Activated T-helper 2 cell treated with anti-CD3 and anti-CD28 coated beads, Interferon-gamma antibody, Interleukin-2, Interleukin-4, amounts not matched to agents 10 μg/mL and 5 μg/mL and 100 μg/mL, durations not matched to agents 14 hours and 24 hours and 36 hours (primary cell): ENCODE data around the gene C19orf81. TPM values are rescaled to one million over a fixed set of nuclear protein-coding genes. Genes with fewer than 3 reads are reported as not detected.
"Not testable (repeated sequence)": the region's sequence is repeated elsewhere in the genome, so short reads cannot be mapped to it uniquely, and the experiment has no call there.

ENCODE experiments used
- DNase-seq: peaks from one replicate; pipeline ENCODE4 v3.0.0; 2021; ENCODE audit warnings: low spot score
- H3K27ac Mint-ChIP-seq: one replicate; pipeline ENCODE4 v1.8.0; 2021; ENCODE audit warnings: mixed read lengths
- H3K27me3 Mint-ChIP-seq: one replicate; pipeline ENCODE4 v1.8.0; 2021; ENCODE audit warnings: low read depth, mixed read lengths
- H3K36me3 Mint-ChIP-seq: one replicate; pipeline ENCODE4 v1.8.0; 2021; ENCODE audit warnings: low read depth, mixed read lengths
- H3K4me1 Mint-ChIP-seq: one replicate; pipeline ENCODE4 v1.8.0; 2021; ENCODE audit warnings: low read depth, mixed read lengths
- H3K4me3 Mint-ChIP-seq: one replicate; pipeline ENCODE4 v1.8.0; 2021; ENCODE audit warnings: low read depth, mild to moderate bottlenecking, moderate library complexity, mixed read lengths
- H3K9me3 Mint-ChIP-seq: one replicate; pipeline ENCODE4 v1.8.0; 2021; ENCODE audit warnings: mixed read lengths
- intact Hi-C: fragments of 100-400 bp; cut with micrococcal nuclease; formaldehyde crosslinking; loops from one replicate; pipeline ENCODE4 v1.15.1; 2023
- total RNA-seq: library from RNA; stranded (reverse); gene quantifications from 2 replicates; pipeline ENCODE4 v1.2.3, GENCODE V29; 2022

Gene C19orf81
- 1.5 TPM in 1 of 2 replicates, not detected in the other for total RNA-seq

GRCh38 chr19:50649433-50650391 lies at the start of gene C19orf81:
C19orf81 (plus strand) TSS chr19:50649445; CDS start chr19:50649445, 0 bp downstream.
- Mint-ChIP-seq H3K36me3 (no peaks in the 10 kb centered on the region), H3K27me3 (peaks cover 6% of the 10 kb centered on the region), H3K4me3 (no peak within 1 kb of the TSS), H3K27ac (no peak within 1 kb of the TSS), H3K9me3 (peaks cover 1% of the 10 kb centered on the region), H3K4me1 (no peaks in the 10 kb centered on the region)
- DNase-seq: no peak
- intact Hi-C loops: no loop called here

GRCh38 chr19:50601407-50602088 lies 47.7 kb upstream of the C19orf81 start:
- H3K27ac Mint-ChIP-seq: no peak overlapping the region
- intact Hi-C loops: no loop called here

GRCh38 chr19:50602089-50602422 lies 47.2 kb upstream of the C19orf81 start:
- intact Hi-C loops: no loop called here
- DNase-seq: no peak
- no peak overlapping the region for H3K4me3 Mint-ChIP-seq
- H3K4me1 Mint-ChIP-seq: peaks cover 2% of the 10 kb centered on the region
- no peaks in the 10 kb centered on the region for H3K36me3 Mint-ChIP-seq
- H3K9me3 Mint-ChIP-seq: peaks cover under 1% of the 10 kb centered on the region
- no peak overlapping the region for H3K27ac Mint-ChIP-seq
- H3K27me3 Mint-ChIP-seq: peaks cover 10% of the 10 kb centered on the region

More at GRCh38 chr19:50601407-50602088, 47.7 kb upstream of the C19orf81 start:
- Mint-ChIP-seq H3K4me3 (no peak overlapping the region), H3K27me3 (peaks cover 10% of the 10 kb centered on the region), H3K4me1 (peaks cover 2% of the 10 kb centered on the region), H3K36me3 (no peaks in the 10 kb centered on the region), H3K9me3 (no peaks in the 10 kb centered on the region)
- no peak for DNase-seq

DNA sequence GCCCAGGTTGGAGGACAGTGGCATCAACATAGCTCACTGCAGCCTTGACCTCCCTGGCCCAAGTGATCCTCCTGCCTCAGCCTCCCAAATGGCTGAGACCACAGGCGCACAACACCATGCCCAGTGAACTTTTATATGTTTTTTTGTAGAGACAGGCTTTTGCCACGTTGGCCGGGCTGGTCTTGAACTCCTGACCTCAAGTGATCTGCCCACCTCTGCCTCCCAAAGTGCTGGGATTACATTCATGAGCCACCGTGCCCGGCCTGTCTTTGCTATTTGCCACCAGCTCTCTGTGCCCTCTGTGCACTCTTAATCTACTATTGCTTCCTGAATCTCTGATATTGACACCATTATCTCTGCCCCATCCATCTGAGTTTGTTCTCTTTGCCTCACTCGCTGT lies 46.7 kb upstream of the C19orf81 start:
- peaks cover 4% of the 10 kb centered on the region for H3K4me1 Mint-ChIP-seq
- H3K9me3 Mint-ChIP-seq: peaks cover 5% of the 10 kb centered on the region
- H3K27me3 Mint-ChIP-seq: peaks cover 10% of the 10 kb centered on the region
- no peak for DNase-seq
- intact Hi-C loops: no loop called here
- H3K4me3 Mint-ChIP-seq: no peak overlapping the region
- no peak overlapping the region for H3K27ac Mint-ChIP-seq
- H3K36me3 Mint-ChIP-seq: no peaks in the 10 kb centered on the region

GRCh38 chr19:50602935-50603334 lies 46.3 kb upstream of the C19orf81 start:
- H3K36me3 Mint-ChIP-seq: no peaks in the 10 kb centered on the region
- H3K4me1 Mint-ChIP-seq: peaks cover 6% of the 10 kb centered on the region
- H3K9me3 Mint-ChIP-seq: peaks cover 8% of the 10 kb centered on the region
- H3K27ac Mint-ChIP-seq: no peak overlapping the region
- DNase-seq: no peak
- H3K27me3 Mint-ChIP-seq: peaks cover 10% of the 10 kb centered on the region
- H3K4me3 Mint-ChIP-seq: no peak overlapping the region
- intact Hi-C loops: no loop called here

DNA sequence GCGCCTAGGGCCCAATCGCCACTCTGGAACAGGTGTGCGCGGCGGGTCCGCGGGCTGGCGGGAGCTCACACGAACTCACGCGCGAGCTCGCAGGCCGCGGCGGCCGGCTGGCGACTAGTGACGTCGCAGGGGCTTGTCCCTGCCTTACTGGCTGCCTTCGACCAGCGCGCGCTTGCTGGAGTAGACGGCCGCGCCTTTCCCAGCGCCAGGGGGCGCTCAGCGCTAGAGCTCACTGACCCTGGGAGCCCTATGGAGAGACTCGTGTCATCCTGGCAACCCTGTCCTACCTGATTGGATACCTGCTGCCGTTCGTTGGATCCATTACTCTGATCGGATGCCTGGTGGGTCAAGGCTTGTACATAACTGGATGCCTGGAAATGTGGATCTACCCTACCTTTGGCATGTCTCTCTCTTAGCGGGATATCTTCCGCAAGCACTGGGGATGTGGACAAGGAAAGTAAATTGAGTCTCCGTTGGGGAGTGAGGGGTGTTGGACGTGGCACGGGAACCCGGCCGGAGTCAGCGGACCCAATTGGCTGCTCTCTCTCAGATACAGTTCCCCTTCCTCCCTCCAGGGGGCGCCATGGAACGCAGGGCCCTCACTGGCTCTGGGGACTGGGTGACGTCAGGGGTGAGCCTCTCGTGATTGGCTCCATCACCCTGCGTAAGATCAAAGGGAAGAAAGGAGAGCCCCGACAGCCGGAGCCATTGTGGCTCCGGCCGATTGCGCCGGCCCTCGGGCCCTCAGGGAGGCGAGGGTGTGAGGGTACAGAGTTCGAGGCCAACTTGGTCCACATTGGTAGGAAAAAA lies 44.8 kb upstream of the C19orf81 start:
- H3K27ac Mint-ChIP-seq, DNase-seq, H3K36me3 Mint-ChIP-seq, intact Hi-C loops, H3K4me3 Mint-ChIP-seq: not testable (repeated sequence)
- peaks cover 10% of the 10 kb centered on the region for H3K27me3 Mint-ChIP-seq
- H3K9me3 Mint-ChIP-seq: peaks cover 12% of the 10 kb centered on the region
- H3K4me1 Mint-ChIP-seq: peaks cover 11% of the 10 kb centered on the region

- H3K27me3 Mint-ChIP-seq, DNase-seq, intact Hi-C loops, H3K27ac Mint-ChIP-seq, H3K36me3 Mint-ChIP-seq: not testable (repeated sequence)
- peaks cover 11% of the 10 kb centered on the region for H3K4me1 Mint-ChIP-seq
- peaks cover 12% of the 10 kb centered on the region for H3K9me3 Mint-ChIP-seq
- H3K4me3 Mint-ChIP-seq: peak overlapping the region; percentile 20
Observed at GRCh38 chr19:50606059-50606836, 43.0 kb upstream of the C19orf81 start.

DNA sequence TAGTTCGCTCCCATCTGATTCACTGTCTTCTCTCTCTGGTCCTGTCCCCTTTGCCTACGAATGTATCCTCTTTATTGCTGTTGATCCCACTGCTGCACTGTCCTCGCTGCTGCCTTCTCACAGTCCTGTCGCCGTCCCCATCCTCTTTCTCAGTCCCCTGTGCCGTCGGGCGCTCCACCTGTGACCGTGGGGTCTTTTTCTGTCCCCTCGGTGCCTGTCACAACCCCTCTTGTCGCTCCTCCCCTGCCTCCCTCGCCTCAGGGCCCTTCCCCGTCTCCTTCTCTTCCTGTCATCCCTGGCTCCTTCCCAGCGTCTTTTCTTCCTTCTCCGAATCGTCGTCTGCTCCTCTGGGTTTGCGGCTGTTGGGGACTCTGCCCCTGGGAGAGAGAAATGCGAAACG lies 41.9 kb upstream of the C19orf81 start:
- no peak for DNase-seq
- H3K27ac Mint-ChIP-seq: no peak overlapping the region
- intact Hi-C loops: no loop called here
- H3K4me3 Mint-ChIP-seq: no peak overlapping the region
- no peaks in the 10 kb centered on the region for H3K36me3 Mint-ChIP-seq
- peaks cover 9% of the 10 kb centered on the region for H3K27me3 Mint-ChIP-seq
- peaks cover 9% of the 10 kb centered on the region for H3K4me1 Mint-ChIP-seq
- H3K9me3 Mint-ChIP-seq: peaks cover 12% of the 10 kb centered on the region

GRCh38 chr19:50607874-50608785 lies 41.1 kb upstream of the C19orf81 start:
- Mint-ChIP-seq H3K4me3 (no peak overlapping the region), H3K4me1 (peaks cover 9% of the 10 kb centered on the region)
- intact Hi-C loops: no loop called here

GRCh38 chr19:50612504-50613404 lies 36.5 kb upstream of the C19orf81 start:
- not testable (repeated sequence) for H3K4me3 Mint-ChIP-seq

More at GRCh38 chr19:50607874-50608785, 41.1 kb upstream of the C19orf81 start:
- Mint-ChIP-seq H3K27me3 (peaks cover 5% of the 10 kb centered on the region), H3K27ac (no peak overlapping the region), H3K36me3 (no peaks in the 10 kb centered on the region), H3K9me3 (peaks cover 12% of the 10 kb centered on the region)
- peak; percentile 77 for DNase-seq

More at GRCh38 chr19:50612504-50613404, 36.5 kb upstream of the C19orf81 start:
- H3K9me3 Mint-ChIP-seq, H3K27me3 Mint-ChIP-seq, intact Hi-C loops, H3K36me3 Mint-ChIP-seq, H3K4me1 Mint-ChIP-seq, H3K27ac Mint-ChIP-seq, DNase-seq: not testable (repeated sequence)
